Epithelial cell of proximal tubule (primary cell): ENCODE measurements around the gene RIPK1. TPM values are rescaled to one million over a fixed set of nuclear protein-coding genes. Genes with fewer than 3 reads are reported as not detected.
"Not testable (repeated sequence)": the region's sequence is repeated elsewhere in the genome, so short reads cannot be mapped to it uniquely, and the experiment has no call there.

Source experiments
- DNase-seq: peaks from one replicate; pipeline ENCODE4 v3.0.0-alpha.2; 2011; ENCODE audit warnings: low read depth
- H3K4me3 ChIP-seq: 2 replicates; pipeline ENCODE4 v1.5.1; 2011; ENCODE audit warnings: low read depth, mild to moderate bottlenecking, low read length
- CTCF ChIP-seq: conservative IDR thresholded peaks from 2 replicates; pipeline ENCODE4 v1.5.1; 2012; ENCODE audit warnings: low read depth, mild to moderate bottlenecking, low read length
- total RNA-seq: library from RNA; depleted of rRNA; stranded (reverse); fragments of >200 nt; gene quantifications from 2 replicates; pipeline ENCODE4 v1.2.3, GENCODE V29; 2015

The RIPK1 gene
- total RNA-seq, 1 donor from 2014 or later = 12.9 TPM

- no peak for DNase-seq
- H3K4me3 ChIP-seq = no peak overlapping the region
- no peak for TF ChIP-seq CTCF
Measured at GRCh38 chr6:3026791-3027626, 41.3 kb upstream of the RIPK1 start.

DNA sequence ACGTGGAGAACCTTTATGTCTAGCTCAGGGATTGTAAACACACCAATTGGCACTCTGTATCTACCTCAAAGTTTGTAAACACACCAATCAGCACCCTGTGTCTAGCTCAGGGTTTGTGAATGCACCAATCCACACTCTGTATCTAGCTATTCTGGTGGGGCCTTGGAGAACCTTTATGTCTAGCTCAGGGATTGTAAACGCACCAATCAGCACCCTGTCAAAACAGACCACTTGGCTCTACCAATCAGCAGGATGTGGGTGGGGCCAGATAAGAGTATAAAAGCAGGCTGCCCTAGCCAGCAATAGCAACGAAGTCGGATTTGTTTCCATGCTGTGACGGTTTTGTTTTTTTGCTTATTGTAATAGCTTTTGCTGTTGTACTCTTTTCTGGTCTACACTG lies 40.1 kb upstream of the RIPK1 start:
- not testable (repeated sequence) for H3K4me3 ChIP-seq, DNase-seq

GRCh38 chr6:3031857-3032640 lies 36.2 kb upstream of the RIPK1 start:
- no peak for DNase-seq

GRCh38 chr6:3032986-3033385 lies 35.3 kb upstream of the RIPK1 start:
- TF ChIP-seq CTCF = no peak
- DNase-seq = peak; percentile 93
- no peak overlapping the region for H3K4me3 ChIP-seq

More at GRCh38 chr6:3031857-3032640, 36.2 kb upstream of the RIPK1 start:
- no peak for TF ChIP-seq CTCF
- H3K4me3 ChIP-seq = no peak overlapping the region

- no peak for DNase-seq
- no peak for TF ChIP-seq CTCF
- H3K4me3 ChIP-seq = no peak overlapping the region
Measured at GRCh38 chr6:3033652-3034051, 34.6 kb upstream of the RIPK1 start.

- no peak for DNase-seq
- TF ChIP-seq CTCF = no peak
- H3K4me3 ChIP-seq = no peak overlapping the region
Measured at GRCh38 chr6:3035397-3035796, 32.9 kb upstream of the RIPK1 start.

GRCh38 chr6:3036861-3037637 lies 31.2 kb upstream of the RIPK1 start:
- no peak overlapping the region for H3K4me3 ChIP-seq
- DNase-seq = no peak
- TF ChIP-seq CTCF = no peak
